Sigmoid colon (tissue), 4 donors: Measurements from ENCODE around the gene HVCN1.

Experiments used
- EP300 ChIP-seq, 4 donors: sonication (generic); formaldehyde crosslinking; IDR thresholded peaks; one replicate each; pipeline ENCODE4 v1.6.1; 2017; ENCODE audit warnings: antibody characterized with exemption in 4 of 4
- POLR2A ChIP-seq, 2 donors: fragments of 450-650 bp; IDR thresholded peaks; one replicate each; pipeline ENCODE4 v1.6.1; 2016; ENCODE audit warnings: antibody characterized with exemption in 2 of 2, mild to moderate bottlenecking in 2 of 2, moderate library complexity in 2 of 2
- POLR2AphosphoS5 ChIP-seq, 4 donors: sonication (generic); formaldehyde crosslinking; IDR thresholded peaks; one replicate each; pipeline ENCODE4 v1.6.1; 2017; ENCODE audit warnings: antibody characterized with exemption in 4 of 4
- TF ChIP-seq, protein P1 (sequence below), 4 experiments: fragments of 450-650 bp in 3 of 4; fragments of 200-600 bp in 1 of 4; IDR thresholded peaks; one replicate each; pipeline ENCODE4 v1.5.1; 2016 to 2019; ENCODE audit warnings: antibody characterized with exemption in 4 of 4, mild to moderate bottlenecking in 3 of 4, moderate library complexity in 2 of 4

DNA sequence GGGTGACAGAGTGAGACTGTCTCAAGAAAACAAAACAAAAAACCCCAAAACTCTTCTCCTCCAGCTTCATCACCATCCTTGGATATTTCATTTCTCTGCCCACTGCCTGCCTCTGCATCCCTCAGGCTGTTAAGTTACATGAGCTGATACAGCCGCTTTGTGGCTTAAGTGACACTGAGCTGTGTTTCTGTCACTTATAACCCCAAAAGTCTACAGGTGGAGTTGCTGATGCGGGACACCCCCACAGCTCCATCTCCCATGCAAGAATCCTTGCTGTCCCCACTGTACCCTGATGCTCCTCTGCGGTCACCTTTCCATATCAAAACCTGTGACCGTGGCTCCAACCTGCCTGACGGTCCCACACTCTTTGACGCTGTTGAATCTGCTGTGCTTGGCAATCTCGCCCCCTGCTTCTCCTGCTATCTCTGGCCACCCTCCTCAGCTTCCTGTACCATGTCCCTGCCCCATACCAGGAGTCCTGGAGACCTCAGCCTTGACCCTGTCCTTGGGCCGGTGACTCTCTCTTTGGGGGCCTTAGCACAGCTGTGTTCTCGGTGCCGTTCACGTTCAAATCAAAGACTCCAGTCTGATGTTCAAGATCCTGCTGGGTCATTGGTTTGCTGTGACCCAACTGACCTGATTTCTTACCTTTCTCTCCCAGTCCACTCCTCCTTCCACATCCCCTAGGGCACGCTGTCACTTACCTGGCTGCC, 20.3 kb downstream of the HVCN1 start:
- TF ChIP-seq, protein P1, sequence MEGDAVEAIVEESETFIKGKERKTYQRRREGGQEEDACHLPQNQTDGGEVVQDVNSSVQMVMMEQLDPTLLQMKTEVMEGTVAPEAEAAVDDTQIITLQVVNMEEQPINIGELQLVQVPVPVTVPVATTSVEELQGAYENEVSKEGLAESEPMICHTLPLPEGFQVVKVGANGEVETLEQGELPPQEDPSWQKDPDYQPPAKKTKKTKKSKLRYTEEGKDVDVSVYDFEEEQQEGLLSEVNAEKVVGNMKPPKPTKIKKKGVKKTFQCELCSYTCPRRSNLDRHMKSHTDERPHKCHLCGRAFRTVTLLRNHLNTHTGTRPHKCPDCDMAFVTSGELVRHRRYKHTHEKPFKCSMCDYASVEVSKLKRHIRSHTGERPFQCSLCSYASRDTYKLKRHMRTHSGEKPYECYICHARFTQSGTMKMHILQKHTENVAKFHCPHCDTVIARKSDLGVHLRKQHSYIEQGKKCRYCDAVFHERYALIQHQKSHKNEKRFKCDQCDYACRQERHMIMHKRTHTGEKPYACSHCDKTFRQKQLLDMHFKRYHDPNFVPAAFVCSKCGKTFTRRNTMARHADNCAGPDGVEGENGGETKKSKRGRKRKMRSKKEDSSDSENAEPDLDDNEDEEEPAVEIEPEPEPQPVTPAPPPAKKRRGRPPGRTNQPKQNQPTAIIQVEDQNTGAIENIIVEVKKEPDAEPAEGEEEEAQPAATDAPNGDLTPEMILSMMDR (IDR thresholded peaks at IDR 0.05), result no peak
- TF ChIP-seq POLR2AphosphoS5 (IDR thresholded peaks at IDR 0.05) (no peak), EP300 (IDR thresholded peaks at IDR 0.05) (no peak), POLR2A (IDR thresholded peaks at IDR 0.05) (no peak)
